NCI-H187 (cell line): Measurements from ENCODE around the gene NFE2L2.
A peak's percentile ranks its signal among the peaks of the same experiment; 100 is the strongest.
"Not testable (repeated sequence)": the region's sequence is repeated elsewhere in the genome, so short reads cannot be mapped to it uniquely, and the experiment has no call there.

Experiments used
- DNase-seq, 2 experiments: peaks; one replicate each; lab custom pipeline; 2025; lab: John Stamatoyannopoulos, UW

Gene NFE2L2

GRCh38 chr2:177281400-177282180 is 17.1 kb upstream of the NFE2L2 start:
- DNase-seq, result no peak

- no peak for DNase-seq
These were observed 15.3 kb upstream of the NFE2L2 start for GRCh38 chr2:177279847-177280246.

GRCh38 chr2:177275743-177276055 is 11.2 kb upstream of the NFE2L2 start:
- no peak for DNase-seq

- no peak for DNase-seq
These were observed 10.7 kb upstream of the NFE2L2 start for GRCh38 chr2:177275040-177275742.

GRCh38 chr2:177273408-177273807 is 8.9 kb upstream of the NFE2L2 start:
- no peak for DNase-seq

- DNase-seq, result no peak
These were observed 8.2 kb upstream of the NFE2L2 start for GRCh38 chr2:177272765-177273164.

GRCh38 chr2:177271981-177272666 is 7.6 kb upstream of the NFE2L2 start:
- DNase-seq, result no peak

GRCh38 chr2:177270531-177270930 is 6.0 kb upstream of the NFE2L2 start:
- no peak for DNase-seq

GRCh38 chr2:177268901-177269300 is 4.4 kb upstream of the NFE2L2 start:
- DNase-seq, result no peak

- DNase-seq, result no peak
These were observed 3.8 kb upstream of the NFE2L2 start for GRCh38 chr2:177268187-177268871.

GRCh38 chr2:177266955-177267354 is 2.4 kb upstream of the NFE2L2 start:
- DNase-seq, result not testable (repeated sequence)

GRCh38 chr2:177265824-177266817 is 1.6 kb upstream of the NFE2L2 start:
- DNase-seq, result no peak

- DNase-seq, result no peak
These were observed 276 bp downstream of the NFE2L2 start for GRCh38 chr2:177264209-177264692.

- peak; percentile 83 for DNase-seq
These were observed 897 bp downstream of the NFE2L2 start for GRCh38 chr2:177263451-177264208.

GRCh38 chr2:177262958-177263450 is 1.5 kb downstream of the NFE2L2 start:
- no peak for DNase-seq

GRCh38 chr2:177262092-177262491 is 2.4 kb downstream of the NFE2L2 start:
- no peak for DNase-seq

GRCh38 chr2:177261116-177262060 is 3.1 kb downstream of the NFE2L2 start:
- no peak for DNase-seq

GRCh38 chr2:177260379-177260778 is 4.1 kb downstream of the NFE2L2 start:
- DNase-seq, result no peak

- DNase-seq, result no peak
These were observed 6.5 kb downstream of the NFE2L2 start for GRCh38 chr2:177258059-177258458.
